ENCODE measurements around the gene CAPN14. TPM values are rescaled to one million over a fixed set of nuclear protein-coding genes. Genes with fewer than 3 reads are reported as not detected.

CAPN14 gene
- total RNA-seq, 1 experiment from 2014 or later: not detected

DNA sequence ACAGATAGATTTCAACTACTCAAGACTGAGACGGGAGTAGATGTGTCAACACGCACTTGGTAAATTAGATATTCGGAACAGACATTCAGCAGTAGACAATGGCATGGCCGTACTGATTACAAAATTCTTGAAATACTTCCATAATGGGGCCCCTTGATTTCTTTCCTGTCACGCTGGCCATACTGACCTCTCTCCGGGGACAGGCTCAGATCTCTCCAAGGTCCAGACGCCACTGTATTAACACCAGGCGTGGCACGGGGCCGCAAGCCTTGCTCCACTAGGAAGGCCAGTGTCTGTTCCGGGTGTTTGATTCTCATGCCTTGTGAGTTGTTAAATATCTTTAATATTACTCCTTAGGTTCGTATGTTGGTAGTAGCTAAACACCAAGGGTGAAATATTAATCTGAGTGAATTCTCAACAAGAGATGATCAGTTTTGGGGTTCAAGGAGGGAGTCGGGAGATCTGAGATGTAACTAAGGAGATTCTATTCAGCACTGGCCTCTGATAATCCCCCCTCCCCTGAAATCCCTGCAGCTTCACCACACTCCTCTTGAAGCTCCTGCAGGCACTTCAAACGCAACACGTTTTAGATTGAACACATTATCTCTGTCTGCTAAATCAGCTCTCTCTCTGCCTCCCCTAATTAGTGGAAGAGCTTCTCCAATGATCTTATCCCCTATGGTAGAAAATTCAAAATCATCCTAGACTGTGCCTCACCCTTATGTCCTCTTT lies 14.4 kb upstream of the CAPN14 start:
- CTCF ChIA-PET: interaction anchor here (0.5 to 1.1 kb wide), 4 partner anchors 297 to 1030 kb away, joined by 3 to 5 read pairs (median 4); no protein-coding TSS in a partner anchor
- intact Hi-C loops (cut with micrococcal nuclease): loop anchor here (5.0 kb wide), 1 partner anchor 101 kb away; no protein-coding TSS in a partner anchor
- peaks cover 69% of the 10 kb centered on the region for H3K27me3 Mint-ChIP-seq (ENCODE audit: insufficient read depth, unreplicated experiment)
- no peak for TF ChIP-seq CTCF (IDR thresholded peaks at IDR 0.05; ENCODE audit: unreplicated experiment)
- no peak for DNase-seq (ENCODE audit: unreplicated experiment)
- peaks cover 4% of the 10 kb centered on the region for H3K4me1 Mint-ChIP-seq (ENCODE audit: insufficient read depth, unreplicated experiment)
- no peak overlapping the region for H3K4me3 Mint-ChIP-seq (ENCODE audit: unreplicated experiment)
- no TSS peak for BruUV-seq (replicated peaks)
- H3K9me3 Mint-ChIP-seq (ENCODE audit: unreplicated experiment): no peaks in the 10 kb centered on the region
- POLR2A ChIA-PET: no interaction called here
- no peak overlapping the region for H3K27ac Mint-ChIP-seq (ENCODE audit: low read depth, unreplicated experiment)
- no peaks in the 10 kb centered on the region for H3K36me3 Mint-ChIP-seq (ENCODE audit: insufficient read depth, unreplicated experiment)

- intact Hi-C loops (cut with micrococcal nuclease): loop anchor here (5.0 kb wide), 1 partner anchor 102 kb away; no protein-coding TSS in a partner anchor
- ChIA-PET CTCF (interaction anchor here (0.6 to 0.7 kb wide), 2 partner anchors 296 to 1029 kb away, joined by 3 to 4 read pairs; no protein-coding TSS in a partner anchor), POLR2A (no interaction called here)
- Mint-ChIP-seq H3K4me1 (ENCODE audit: insufficient read depth, unreplicated experiment) (peaks cover 4% of the 10 kb centered on the region), H3K9me3 (ENCODE audit: unreplicated experiment) (no peaks in the 10 kb centered on the region), H3K27ac (ENCODE audit: low read depth, unreplicated experiment) (no peak overlapping the region), H3K36me3 (ENCODE audit: insufficient read depth, unreplicated experiment) (no peaks in the 10 kb centered on the region), H3K4me3 (ENCODE audit: unreplicated experiment) (no peak overlapping the region), H3K27me3 (ENCODE audit: insufficient read depth, unreplicated experiment) (peaks cover 79% of the 10 kb centered on the region)
- TF ChIP-seq CTCF (IDR thresholded peaks at IDR 0.05; ENCODE audit: unreplicated experiment): no peak
- BruUV-seq (replicated peaks): no TSS peak
- DNase-seq (ENCODE audit: unreplicated experiment): no peak
Observed at GRCh38 chr2:31230751-31231150, 13.4 kb upstream of the CAPN14 start.

DNA sequence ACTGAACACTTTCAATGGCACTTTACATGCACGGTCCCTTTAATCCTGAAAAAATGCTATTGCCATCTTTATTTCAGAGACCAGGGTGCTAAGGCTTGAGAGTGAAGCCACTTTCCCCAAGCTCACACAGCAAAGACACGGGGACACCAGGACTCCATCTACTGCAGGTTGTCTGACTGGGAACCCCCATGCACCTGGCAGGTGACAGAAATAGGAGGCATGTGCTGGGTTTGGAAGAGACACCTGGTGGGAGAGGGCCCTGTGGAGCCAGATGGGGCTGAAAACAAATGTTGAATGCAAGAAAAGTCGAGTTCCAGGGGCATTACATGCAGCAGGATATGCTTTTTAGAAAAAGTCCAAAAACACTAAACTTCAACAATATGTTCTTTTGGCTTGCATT lies 11.4 kb upstream of the CAPN14 start:
- CTCF ChIA-PET: interaction anchor here (1.4 kb wide), 1 partner anchor 59 kb away, joined by 4 read pairs; no protein-coding TSS in a partner anchor
- Mint-ChIP-seq H3K4me1 (ENCODE audit: insufficient read depth, unreplicated experiment) (peaks cover 4% of the 10 kb centered on the region), H3K27ac (ENCODE audit: low read depth, unreplicated experiment) (no peak overlapping the region), H3K4me3 (ENCODE audit: unreplicated experiment) (no peak overlapping the region), H3K9me3 (ENCODE audit: unreplicated experiment) (no peaks in the 10 kb centered on the region), H3K27me3 (ENCODE audit: insufficient read depth, unreplicated experiment) (peaks cover 99% of the 10 kb centered on the region), H3K36me3 (ENCODE audit: insufficient read depth, unreplicated experiment) (peaks cover 2% of the 10 kb centered on the region)
- intact Hi-C loops (cut with micrococcal nuclease): no loop called here
- BruUV-seq (replicated peaks): no TSS peak
- POLR2A ChIA-PET: no interaction called here
- DNase-seq (ENCODE audit: unreplicated experiment): no peak
- no peak for TF ChIP-seq CTCF (IDR thresholded peaks at IDR 0.05; ENCODE audit: unreplicated experiment)

DNA sequence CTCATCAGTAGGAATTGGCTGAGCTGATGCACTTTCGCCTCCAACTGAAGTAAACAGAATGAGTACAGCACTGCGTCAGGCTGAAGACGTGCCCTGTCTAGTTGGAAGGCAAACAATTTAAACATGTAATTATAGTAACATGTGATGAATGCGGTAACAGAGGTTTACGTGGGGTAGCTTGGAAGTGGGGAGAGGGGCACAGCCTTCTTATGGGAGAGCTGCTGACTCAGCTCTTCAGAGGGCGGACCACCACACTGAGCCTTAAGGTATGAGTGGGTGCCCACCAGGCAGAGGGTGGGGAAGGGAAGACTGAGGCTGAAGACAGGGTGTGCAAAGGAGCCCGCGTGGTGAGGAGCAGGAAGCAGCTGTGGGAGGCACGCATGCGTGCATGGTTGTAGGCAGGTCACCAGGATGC lies 10.4 kb upstream of the CAPN14 start:
- CTCF ChIA-PET: interaction anchor here (0.7 to 1.4 kb wide), 2 partner anchors 21 to 58 kb away, joined by 3 to 4 read pairs; no protein-coding TSS in a partner anchor
- no peak overlapping the region for H3K4me3 Mint-ChIP-seq (ENCODE audit: unreplicated experiment)
- no TSS peak for BruUV-seq (replicated peaks)
- POLR2A ChIA-PET: no interaction called here
- intact Hi-C loops (cut with micrococcal nuclease): no loop called here
- H3K27me3 Mint-ChIP-seq (ENCODE audit: insufficient read depth, unreplicated experiment): peaks cover 100% of the 10 kb centered on the region
- DNase-seq (ENCODE audit: unreplicated experiment): no peak
- peaks cover 6% of the 10 kb centered on the region for H3K36me3 Mint-ChIP-seq (ENCODE audit: insufficient read depth, unreplicated experiment)
- TF ChIP-seq CTCF (IDR thresholded peaks at IDR 0.05; ENCODE audit: unreplicated experiment): no peak
- no peak overlapping the region for H3K27ac Mint-ChIP-seq (ENCODE audit: low read depth, unreplicated experiment)
- no peaks in the 10 kb centered on the region for H3K4me1 Mint-ChIP-seq (ENCODE audit: insufficient read depth, unreplicated experiment)
- no peaks in the 10 kb centered on the region for H3K9me3 Mint-ChIP-seq (ENCODE audit: unreplicated experiment)

Measured in MCF 10A (cell line).